ENCODE data around the gene TAS2R40.

DNA sequence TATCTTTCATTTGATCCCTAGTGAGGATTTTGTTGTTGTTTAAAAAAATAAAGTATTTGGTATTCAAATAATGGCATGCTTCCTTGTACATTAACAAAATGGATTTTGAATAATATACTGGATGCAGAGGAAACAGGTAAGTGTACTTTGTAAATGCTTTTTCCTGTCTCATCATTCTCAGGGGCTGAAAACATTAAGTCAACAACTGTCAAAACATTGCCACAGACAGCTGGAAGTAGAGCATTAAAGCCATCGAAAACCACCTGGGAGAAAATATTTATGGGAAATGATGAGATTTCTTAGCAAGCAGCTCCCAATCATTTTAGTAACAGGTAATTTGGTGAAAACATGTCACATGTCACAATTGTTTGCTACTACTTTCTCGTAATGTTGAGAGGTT, 28.0 kb upstream of the TAS2R40 start:
- TF ChIP-seq, protein P1, sequence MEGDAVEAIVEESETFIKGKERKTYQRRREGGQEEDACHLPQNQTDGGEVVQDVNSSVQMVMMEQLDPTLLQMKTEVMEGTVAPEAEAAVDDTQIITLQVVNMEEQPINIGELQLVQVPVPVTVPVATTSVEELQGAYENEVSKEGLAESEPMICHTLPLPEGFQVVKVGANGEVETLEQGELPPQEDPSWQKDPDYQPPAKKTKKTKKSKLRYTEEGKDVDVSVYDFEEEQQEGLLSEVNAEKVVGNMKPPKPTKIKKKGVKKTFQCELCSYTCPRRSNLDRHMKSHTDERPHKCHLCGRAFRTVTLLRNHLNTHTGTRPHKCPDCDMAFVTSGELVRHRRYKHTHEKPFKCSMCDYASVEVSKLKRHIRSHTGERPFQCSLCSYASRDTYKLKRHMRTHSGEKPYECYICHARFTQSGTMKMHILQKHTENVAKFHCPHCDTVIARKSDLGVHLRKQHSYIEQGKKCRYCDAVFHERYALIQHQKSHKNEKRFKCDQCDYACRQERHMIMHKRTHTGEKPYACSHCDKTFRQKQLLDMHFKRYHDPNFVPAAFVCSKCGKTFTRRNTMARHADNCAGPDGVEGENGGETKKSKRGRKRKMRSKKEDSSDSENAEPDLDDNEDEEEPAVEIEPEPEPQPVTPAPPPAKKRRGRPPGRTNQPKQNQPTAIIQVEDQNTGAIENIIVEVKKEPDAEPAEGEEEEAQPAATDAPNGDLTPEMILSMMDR (IDR thresholded peaks at IDR 0.05): no peak
- TF ChIP-seq EZH2 (IDR thresholded peaks at IDR 0.05): no peak

Data from neural progenitor cell (in vitro differentiated cells).